Measurements from ENCODE around the gene TRMT2A. TPM values are rescaled to one million over a fixed set of nuclear protein-coding genes. Genes with fewer than 3 reads are reported as not detected.

The TRMT2A gene
- total RNA-seq, 1 donor from 2014 or later = 31.8 TPM

- no peaks in the 10 kb centered on the region for H3K27me3 ChIP-seq (ENCODE audit: control insufficient read depth in 3 of 3, insufficient read depth in 3 of 3, low read length in 3 of 3)
- peak overlapping the region; percentile 66 for H3K27ac ChIP-seq (ENCODE audit: low read depth, low read length)
- peak overlapping the region; percentile 33 to 76 (median 71) for H3K9ac ChIP-seq (ENCODE audit: low read depth in 1 of 3, low read length in 3 of 3)
- peak overlapping the region in 2 of 3 donors; percentile 29 to 40 for H3K4me3 ChIP-seq (ENCODE audit: low read length in 3 of 3)
- no peaks in the 10 kb centered on the region for H3K9me3 ChIP-seq (ENCODE audit: control insufficient read depth in 3 of 3, low read length in 3 of 3)
- H3K4me1 ChIP-seq (ENCODE audit: control insufficient read depth in 3 of 3, insufficient read depth in 3 of 3, low read length in 3 of 3) = peaks cover 11 to 24% (median 24%) of the 10 kb centered on the region in 3 donors
- peaks cover 9 to 40% (median 24%) of the 10 kb centered on the region in 3 donors for H3K36me3 ChIP-seq (ENCODE audit: control insufficient read depth in 3 of 3, insufficient read depth in 3 of 3, low read length in 3 of 3)
Measured at GRCh38 chr22:20064140-20064480, 52.9 kb downstream of the TRMT2A start.

- Histone ChIP-seq H3K27me3 (ENCODE audit: control insufficient read depth in 3 of 3, insufficient read depth in 3 of 3, low read length in 3 of 3) (no peaks in the 10 kb centered on the region), H3K4me1 (ENCODE audit: control insufficient read depth in 3 of 3, insufficient read depth in 3 of 3, low read length in 3 of 3) (peaks cover 11 to 24% (median 24%) of the 10 kb centered on the region in 3 donors), H3K4me3 (ENCODE audit: low read length in 3 of 3) (peak overlapping the region in 2 of 3 donors; percentile 29 to 40), H3K36me3 (ENCODE audit: control insufficient read depth in 3 of 3, insufficient read depth in 3 of 3, low read length in 3 of 3) (peaks cover 9 to 40% (median 24%) of the 10 kb centered on the region in 3 donors), H3K27ac (ENCODE audit: low read depth, low read length) (peak overlapping the region; percentile 66), H3K9me3 (ENCODE audit: control insufficient read depth in 3 of 3, low read length in 3 of 3) (no peaks in the 10 kb centered on the region), H3K9ac (ENCODE audit: low read depth in 1 of 3, low read length in 3 of 3) (peak overlapping the region; percentile 33 to 76 (median 71))
Measured at GRCh38 chr22:20063271-20064139, 53.5 kb downstream of the TRMT2A start.

DNA sequence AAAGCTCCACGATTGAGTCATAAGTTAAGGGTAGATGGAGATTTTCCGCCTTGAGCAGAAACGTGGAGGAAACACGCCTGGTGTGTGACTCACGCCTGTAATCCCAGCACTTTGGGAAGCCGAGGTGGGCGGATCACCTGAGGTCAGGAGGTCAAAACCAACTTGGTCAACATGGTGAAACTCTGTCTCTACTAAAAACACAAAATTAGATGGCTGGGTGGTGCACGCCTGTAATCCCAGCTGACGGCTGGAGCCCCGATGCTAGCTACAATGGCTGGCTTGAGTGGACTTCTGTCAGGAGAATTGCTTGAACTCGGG, 54.3 kb downstream of the TRMT2A start:
- H3K36me3 ChIP-seq (ENCODE audit: control insufficient read depth in 3 of 3, insufficient read depth in 3 of 3, low read length in 3 of 3) = peaks cover 10 to 40% (median 25%) of the 10 kb centered on the region in 3 donors
- no peak overlapping the region for H3K9ac ChIP-seq (ENCODE audit: low read depth in 1 of 3, low read length in 3 of 3)
- peaks cover 11 to 24% (median 24%) of the 10 kb centered on the region in 3 donors for H3K4me1 ChIP-seq (ENCODE audit: control insufficient read depth in 3 of 3, insufficient read depth in 3 of 3, low read length in 3 of 3)
- H3K4me3 ChIP-seq (ENCODE audit: low read length in 3 of 3) = no peak overlapping the region
- H3K27ac ChIP-seq (ENCODE audit: low read depth, low read length) = no peak overlapping the region
- H3K27me3 ChIP-seq (ENCODE audit: control insufficient read depth in 3 of 3, insufficient read depth in 3 of 3, low read length in 3 of 3) = no peaks in the 10 kb centered on the region
- H3K9me3 ChIP-seq (ENCODE audit: control insufficient read depth in 3 of 3, low read length in 3 of 3) = no peaks in the 10 kb centered on the region

- peaks cover 14 to 46% (median 30%) of the 10 kb centered on the region in 3 donors for H3K36me3 ChIP-seq (ENCODE audit: control insufficient read depth in 3 of 3, insufficient read depth in 3 of 3, low read length in 3 of 3)
Measured at GRCh38 chr22:20062043-20062765, 54.8 kb downstream of the TRMT2A start.

More at GRCh38 chr22:20062043-20062765, 54.8 kb downstream of the TRMT2A start:
- no peaks in the 10 kb centered on the region for H3K27me3 ChIP-seq (ENCODE audit: control insufficient read depth in 3 of 3, insufficient read depth in 3 of 3, low read length in 3 of 3)
- no peak overlapping the region for H3K4me3 ChIP-seq (ENCODE audit: low read length in 3 of 3)
- H3K4me1 ChIP-seq (ENCODE audit: control insufficient read depth in 3 of 3, insufficient read depth in 3 of 3, low read length in 3 of 3) = peaks cover 11 to 24% (median 24%) of the 10 kb centered on the region in 3 donors
- H3K27ac ChIP-seq (ENCODE audit: low read depth, low read length) = no peak overlapping the region
- H3K9me3 ChIP-seq (ENCODE audit: control insufficient read depth in 3 of 3, low read length in 3 of 3) = no peaks in the 10 kb centered on the region
- H3K9ac ChIP-seq (ENCODE audit: low read depth in 1 of 3, low read length in 3 of 3) = no peak overlapping the region

Small RNA genes within 50 kb of the gene (small RNA-seq; reads per million reads assigned to genes)
- gene MIR6816 = 0.09 reads per million
- not detected for gene RF00017
- gene RF00599 = not detected

Other genes with a start within 250 kb of the TRMT2A start
- gene COMT, start 175.5 kb downstream of the TRMT2A start, total RNA-seq = 25.6 TPM
- 13.6 TPM for gene TXNRD2, start 175.4 kb downstream of the TRMT2A start, total RNA-seq
- gene ARVCF, start 100.4 kb downstream of the TRMT2A start, total RNA-seq = 49.6 TPM
- 13.6 TPM for gene TANGO2, start 96.1 kb downstream of the TRMT2A start, total RNA-seq
- gene DGCR8, start 37.0 kb downstream of the TRMT2A start, total RNA-seq = 38.1 TPM
- 85.1 TPM for gene RANBP1, start 1.1 kb downstream of the TRMT2A start, total RNA-seq
- gene ZDHHC8, start 14.6 kb upstream of the TRMT2A start, total RNA-seq = 3.1 TPM
- gene CCDC188, start 33.8 kb upstream of the TRMT2A start, total RNA-seq = not detected
- 2.6 TPM for gene RTN4R, start 151.1 kb upstream of the TRMT2A start, total RNA-seq
- 38.6 TPM for gene DGCR6L, start 202.8 kb upstream of the TRMT2A start, total RNA-seq

Measured in skeletal muscle tissue (tissue), 5 donors.